Measurements from ENCODE around the gene SYNGAP1. TPM values are rescaled to one million over a fixed set of nuclear protein-coding genes. Genes with fewer than 3 reads are reported as not detected.

Gene SYNGAP1
- total and polyA plus RNA-seq, 2 of the 8 experiments (the other 6 are each of a cell fraction or from before 2014, with no cell fraction given) = 31.0 to 101 TPM

GRCh38 chr6:33446356-33446755 is 26.5 kb downstream of the SYNGAP1 start:
- Histone ChIP-seq H3K4me3 (ENCODE audit: extremely low read depth in 1 of 4, insufficient read depth in 2 of 4, low read depth in 3 of 4, low read length in 4 of 4) (no peak overlapping the region), H2BK12ac (ENCODE audit: low read depth, low read length) (no peak overlapping the region), H4K5ac (ENCODE audit: insufficient read length, low read depth, low read length) (no peak overlapping the region), H2AK5ac (ENCODE audit: low read depth, low read length) (no peak overlapping the region), H4K20me1 (replicated peaks in 1 of 2; ENCODE audit: control insufficient read depth in 1 of 2, insufficient read depth in 2 of 2, low read length in 2 of 2) (peaks cover 10 to 32% of the 10 kb centered on the region in 2 experiments), H3K23ac (ENCODE audit: insufficient read length) (no peak overlapping the region), H2BK5ac (ENCODE audit: low read depth, low read length) (no peak overlapping the region), H4K8ac (ENCODE audit: extremely low read depth, insufficient read depth, low read length) (no peak overlapping the region), H2AFZ (ENCODE audit: low read length) (no peak overlapping the region), H3K9ac (replicated peaks in 1 of 4; ENCODE audit: extremely low read depth in 1 of 4, low read depth in 3 of 4, low read length in 3 of 4) (no peak overlapping the region), H3K23me2 (ENCODE audit: low read depth, low read length) (no peaks in the 10 kb centered on the region; the same call in 1 of the 2 replicates), H3K4me1 (replicated peaks in 1 of 4; ENCODE audit: control insufficient read depth in 3 of 4, insufficient read depth in 4 of 4, low read length in 3 of 4) (no peaks in the 10 kb centered on the region), H3K79me1 (ENCODE audit: low read depth, low read length) (peaks cover 2% of the 10 kb centered on the region), H3K14ac (ENCODE audit: insufficient read length) (no peak overlapping the region), H3K18ac (ENCODE audit: extremely low read depth, low read length) (no peak overlapping the region), H3K79me2 (ENCODE audit: control insufficient read depth in 1 of 2, insufficient read depth in 2 of 2, low read length in 2 of 2) (no peaks in the 10 kb centered on the region), H3K56ac (replicated peaks; ENCODE audit: insufficient read length, low read depth, low read length) (no peak overlapping the region), H2BK15ac (ENCODE audit: low read length) (no peak overlapping the region), H4K91ac (replicated peaks; ENCODE audit: insufficient read length, low read length) (no peak overlapping the region), H3K27me3 (replicated peaks in 1 of 4; ENCODE audit: control insufficient read depth in 3 of 4, extremely low read depth in 1 of 4, insufficient read depth in 3 of 4, low read length in 3 of 4) (no peaks in the 10 kb centered on the region), H2BK20ac (ENCODE audit: low read length) (no peak overlapping the region), H3K36me3 (ENCODE audit: control insufficient read depth in 2 of 4, insufficient read depth in 4 of 4, low read length in 3 of 4) (peaks cover 58 to 98% (median 81%) of the 10 kb centered on the region in 4 experiments), H3K4me2 (ENCODE audit: insufficient read depth in 1 of 2, low read depth in 2 of 2, low read length in 2 of 2) (no peak overlapping the region), H3K4ac (replicated peaks; ENCODE audit: insufficient read length, low read depth, low read length) (no peak overlapping the region), H3K9me3 (ENCODE audit: insufficient read depth in 2 of 2, low read depth in 1 of 2, low read length in 1 of 2) (no peaks in the 10 kb centered on the region), H2BK120ac (replicated peaks; ENCODE audit: low read depth, low read length) (no peak overlapping the region), H3K27ac (ENCODE audit: low read depth, low read length) (no peak overlapping the region)
- 90% methylated on average over 8 of the region's 10 CpGs; no CpG with 5 or more reads in 1 of the 2 experiments for WGBS, 2 experiments (ENCODE audit: extremely low coverage in 1 of 2, insufficient coverage in 1 of 2, insufficient read length in 1 of 2, insufficient replicate concordance in 2 of 2, low coverage in 1 of 2, low lambda C conversion rate in 2 of 2, missing lambda C conversion rate in 1 of 2)
- no peak for TF ChIP-seq TEAD4 (IDR thresholded peaks at IDR 0.05; ENCODE audit: low read depth, low read length)
- no peak for TF ChIP-seq GABPA (IDR thresholded peaks at IDR 0.05; ENCODE audit: borderline replicate concordance, insufficient read depth, low read length)
- FAIRE-seq (no peak), DNase-seq (ENCODE audit: low read depth in 1 of 2, low spot score in 2 of 2) (no peak)
- POLR2A ChIA-PET (ENCODE audit: partially characterized antibody) = interaction anchor here (1.3 to 17.2 kb wide), 3 partner anchors 8 to 18 kb away, joined by 3 to 381 read pairs (median 20); partner anchors contain the start of gene ZBTB9
- CTCF ChIA-PET (ENCODE audit: partially characterized antibody) = interaction anchor here (0.6 to 2.0 kb wide), 5 partner anchors 9 to 165 kb away, joined by 3 to 7 read pairs (median 3); partner anchors contain the start of gene SYNGAP1
